Esophagus squamous epithelium (tissue), 5 donors: Measurements from ENCODE around the gene MED13L. TPM values are rescaled to one million over a fixed set of nuclear protein-coding genes. Genes with fewer than 3 reads are reported as not detected.

Experiments
- DNase-seq: peaks from one replicate; lab custom pipeline; 2025; lab: John Stamatoyannopoulos, UW
- H3K27ac ChIP-seq, 4 donors: fragments of 200-600 bp; sonication (generic); one replicate each; pipeline ENCODE4 v1.5.1; 2016 to 2019; ENCODE audit warnings: mild to moderate bottlenecking in 1 of 4
- H3K27me3 ChIP-seq, 4 donors: fragments of 200-600 bp; sonication (generic); 1 replicate in 3 of 4; 2 replicates in 1 of 4; pipeline versions ENCODE4 v1.5.1 to v1.6.0; 2017 to 2021; ENCODE audit warnings: antibody characterized with exemption in 1 of 4
- H3K36me3 ChIP-seq, 3 donors: fragments of 200-600 bp; sonication (generic); one replicate each; pipeline ENCODE4 v1.5.1; 2016 to 2019
- H3K4me1 ChIP-seq, 3 donors: fragments of 200-600 bp; sonication (generic); one replicate each; pipeline ENCODE4 v1.5.1; 2017 to 2019
- H3K4me3 ChIP-seq, 4 donors: fragments of 200-600 bp; sonication (generic); 1 replicate in 3 of 4; 2 replicates in 1 of 4; pipeline ENCODE4 v1.5.1; 2016 to 2019; ENCODE audit warnings: mild to moderate bottlenecking in 2 of 4, moderate library complexity in 1 of 4
- H3K9me3 ChIP-seq, 3 donors: fragments of 200-600 bp; sonication (generic); one replicate each; pipeline ENCODE4 v1.5.1; 2016 to 2019
- CTCF ChIP-seq, 6 experiments: fragments of 450-650 bp in 4 of 6; fragments of 200-600 bp in 2 of 6; sonication (generic) in 2 of 6; IDR thresholded peaks; one replicate each; pipeline ENCODE4 v1.5.1; 2016 to 2019; ENCODE audit warnings: antibody characterized with exemption in 6 of 6, mild to moderate bottlenecking in 4 of 6, moderate library complexity in 4 of 6
- POLR2A ChIP-seq, 4 donors: fragments of 450-650 bp; IDR thresholded peaks; one replicate each; pipeline ENCODE4 v1.6.1; 2017; ENCODE audit warnings: antibody characterized with exemption in 4 of 4, mild to moderate bottlenecking in 4 of 4, moderate library complexity in 3 of 4
- WGBS, 2 donors: methylation state at CpG; one replicate each; pipeline ENCODE4 v1.1.5; 2018; 5-methylcytosine and 5-hydroxymethylcytosine counted together
- intact Hi-C: fragments of 100-400 bp; cut with DNase I; formaldehyde crosslinking; loops from one replicate; pipeline ENCODE4 v1.15.0; 2022
- total RNA-seq, 4 donors: library from RNA; depleted of rRNA; stranded (reverse); fragments of >200 nt; gene quantifications; one replicate each; pipeline ENCODE4 v1.1.0, GENCODE V29; 2016
- donor health status: DM: yes; HTN: yes; CAD: no.

MED13L gene
- total RNA-seq, 4 donors from 2014 or later: 52.2 to 137 (median 62.1) TPM

- H3K4me1 ChIP-seq: peaks cover 0 to 76% (median 0%) of the 10 kb centered on the region in 3 donors
Observed at GRCh38 chr12:116200812-116201211, 76.7 kb downstream of the MED13L start.

DNA sequence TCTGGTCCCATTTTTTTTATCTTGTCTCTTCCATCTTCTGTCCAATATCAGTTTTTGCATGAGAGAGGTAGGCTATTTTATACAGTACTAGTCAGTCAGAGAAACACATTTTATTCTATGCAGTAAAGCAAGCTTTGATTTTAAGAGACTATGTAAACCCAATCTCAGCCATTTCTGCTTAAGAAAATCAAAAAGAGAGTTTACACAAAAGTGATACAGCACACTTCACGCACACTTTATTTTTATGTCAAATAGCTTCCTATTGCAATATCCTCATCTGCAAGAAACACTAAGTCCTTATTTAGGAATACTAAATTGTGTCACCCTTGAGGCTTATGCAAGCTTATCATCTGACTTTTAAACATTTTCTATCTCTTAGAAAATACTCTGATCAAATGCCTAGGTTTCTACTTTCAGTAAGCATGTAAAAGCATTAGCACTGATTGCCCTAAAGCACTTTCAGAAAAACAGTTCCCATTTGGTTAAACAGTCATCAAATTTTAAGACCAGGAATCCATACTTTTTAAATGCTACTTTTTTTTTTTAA is 78.3 kb downstream of the MED13L start:
- DNase-seq: no peak
- H3K27me3 ChIP-seq: no peaks in the 10 kb centered on the region
- H3K4me1 ChIP-seq: peaks cover 0 to 83% (median 0%) of the 10 kb centered on the region in 3 donors
- no peaks in the 10 kb centered on the region for H3K9me3 ChIP-seq
- 65 to 77% methylated on average over 1 of the region's 1 CpG for WGBS, 2 donors
- no peak overlapping the region for H3K4me3 ChIP-seq
- TF ChIP-seq CTCF (IDR thresholded peaks at IDR 0.05) (no peak), POLR2A (IDR thresholded peaks at IDR 0.05) (no peak)
- intact Hi-C loops: no loop called here
- no peak overlapping the region for H3K27ac ChIP-seq
- H3K36me3 ChIP-seq: peaks cover 0 to 2% (median 0%) of the 10 kb centered on the region in 3 donors

More at GRCh38 chr12:116200812-116201211, 76.7 kb downstream of the MED13L start:
- 100% methylated on average over 1 of the region's 1 CpG for WGBS, 2 donors
- H3K27me3 ChIP-seq: no peaks in the 10 kb centered on the region
- H3K27ac ChIP-seq: no peak overlapping the region
- no peak overlapping the region for H3K4me3 ChIP-seq
- no peaks in the 10 kb centered on the region for H3K9me3 ChIP-seq
- no peak for DNase-seq
- intact Hi-C loops: no loop called here
- peaks cover 0 to 7% (median 0%) of the 10 kb centered on the region in 3 donors for H3K36me3 ChIP-seq
- TF ChIP-seq CTCF (IDR thresholded peaks at IDR 0.05) (no peak), POLR2A (IDR thresholded peaks at IDR 0.05) (no peak)

- no peak overlapping the region for H3K27ac ChIP-seq
- H3K4me1 ChIP-seq: peaks cover 0 to 77% (median 4%) of the 10 kb centered on the region in 3 donors
- TF ChIP-seq POLR2A (IDR thresholded peaks at IDR 0.05) (no peak), CTCF (IDR thresholded peaks at IDR 0.05) (no peak)
- no peak overlapping the region for H3K4me3 ChIP-seq
- no peaks in the 10 kb centered on the region for H3K9me3 ChIP-seq
- no peak for DNase-seq
- H3K27me3 ChIP-seq: no peaks in the 10 kb centered on the region
- intact Hi-C loops: no loop called here
- WGBS, 2 donors: 68 to 77% methylated on average over 10 to 12 of the region's 14 CpGs
- no peaks in the 10 kb centered on the region for H3K36me3 ChIP-seq
Observed at GRCh38 chr12:116196752-116197718, 80.5 kb downstream of the MED13L start.

DNA sequence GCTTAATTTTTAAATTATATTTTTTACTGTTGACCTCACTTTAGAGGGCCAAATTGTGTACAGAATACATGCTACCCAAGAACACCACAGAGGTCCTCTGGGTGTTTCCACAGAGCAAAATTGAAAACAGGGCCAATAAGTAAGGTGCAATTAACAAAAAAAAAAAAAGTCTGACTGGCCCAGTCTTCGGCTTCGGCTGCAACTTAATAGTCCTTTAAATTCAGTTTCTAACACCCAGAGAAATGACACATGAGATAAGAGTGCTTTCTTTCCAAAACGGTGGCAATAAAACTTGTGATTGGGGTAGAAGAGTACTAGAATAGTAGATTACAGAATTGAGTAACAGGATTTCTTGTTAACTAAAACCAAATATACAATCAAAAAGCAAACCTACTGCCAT is 81.3 kb downstream of the MED13L start:
- Histone ChIP-seq H3K36me3 (no peaks in the 10 kb centered on the region), H3K9me3 (no peaks in the 10 kb centered on the region), H3K27me3 (no peaks in the 10 kb centered on the region), H3K27ac (no peak overlapping the region), H3K4me3 (no peak overlapping the region), H3K4me1 (peaks cover 0 to 70% (median 4%) of the 10 kb centered on the region in 3 donors)
- no peak for DNase-seq
- no peak for TF ChIP-seq POLR2A (IDR thresholded peaks at IDR 0.05)
- no peak for TF ChIP-seq CTCF (IDR thresholded peaks at IDR 0.05)
- 55 to 59% methylated on average over 3 of the region's 3 CpGs for WGBS, 2 donors
- intact Hi-C loops: no loop called here

- intact Hi-C loops: no loop called here
- Histone ChIP-seq H3K4me3 (no peak overlapping the region), H3K36me3 (no peaks in the 10 kb centered on the region), H3K9me3 (no peaks in the 10 kb centered on the region), H3K4me1 (peaks cover 0 to 70% (median 4%) of the 10 kb centered on the region in 3 donors), H3K27me3 (no peaks in the 10 kb centered on the region), H3K27ac (no peak overlapping the region)
- TF ChIP-seq CTCF (IDR thresholded peaks at IDR 0.05): no peak
- no peak for TF ChIP-seq POLR2A (IDR thresholded peaks at IDR 0.05)
- DNase-seq: no peak
- 71 to 75% methylated on average over 3 of the region's 3 CpGs for WGBS, 2 donors
Observed at GRCh38 chr12:116194935-116195431, 82.5 kb downstream of the MED13L start.
